OCI-LY1 (cell line): ENCODE data around the gene INKA2.

ENCODE experiments used
- EZH2 ChIP-seq: fragments of 200-600 bp; sonication (generic), shearing (Covaris generic); IDR thresholded peaks from 2 replicates; pipeline ENCODE4 v1.8.0; 2017; ENCODE audit warnings: borderline replicate concordance, mixed run types, mild to moderate bottlenecking, antibody characterized with exemption, low read length, moderate library complexity, mixed read lengths
- TF ChIP-seq, protein P1 (sequence below): fragments of 200-600 bp; sonication (generic), shearing (Covaris generic); IDR thresholded peaks from 2 replicates; pipeline ENCODE4 v1.5.1; 2017; ENCODE audit warnings: mild to moderate bottlenecking, antibody characterized with exemption, low read length, moderate library complexity, mixed read lengths

DNA sequence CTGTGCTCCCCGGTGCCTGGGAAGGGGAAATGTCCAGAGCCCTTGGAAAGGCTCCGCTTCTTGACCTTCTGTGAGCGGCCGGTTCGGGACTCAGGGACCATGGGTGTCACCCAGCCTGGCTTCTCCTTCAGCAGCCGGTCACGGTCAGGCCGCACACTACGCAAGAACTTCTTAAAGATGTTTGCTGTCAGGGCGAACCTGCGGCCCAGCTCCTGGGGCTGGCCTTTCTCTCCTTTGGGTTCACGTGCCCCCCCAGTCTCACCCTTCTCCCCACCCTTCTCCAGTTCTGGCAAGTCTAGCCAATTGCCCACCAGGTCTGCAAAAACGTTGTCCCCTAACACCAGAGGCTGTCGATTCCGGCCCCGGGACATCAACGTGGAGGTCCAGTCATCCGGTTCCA lies 12.1 kb downstream of the INKA2 start:
- TF ChIP-seq, protein P1, sequence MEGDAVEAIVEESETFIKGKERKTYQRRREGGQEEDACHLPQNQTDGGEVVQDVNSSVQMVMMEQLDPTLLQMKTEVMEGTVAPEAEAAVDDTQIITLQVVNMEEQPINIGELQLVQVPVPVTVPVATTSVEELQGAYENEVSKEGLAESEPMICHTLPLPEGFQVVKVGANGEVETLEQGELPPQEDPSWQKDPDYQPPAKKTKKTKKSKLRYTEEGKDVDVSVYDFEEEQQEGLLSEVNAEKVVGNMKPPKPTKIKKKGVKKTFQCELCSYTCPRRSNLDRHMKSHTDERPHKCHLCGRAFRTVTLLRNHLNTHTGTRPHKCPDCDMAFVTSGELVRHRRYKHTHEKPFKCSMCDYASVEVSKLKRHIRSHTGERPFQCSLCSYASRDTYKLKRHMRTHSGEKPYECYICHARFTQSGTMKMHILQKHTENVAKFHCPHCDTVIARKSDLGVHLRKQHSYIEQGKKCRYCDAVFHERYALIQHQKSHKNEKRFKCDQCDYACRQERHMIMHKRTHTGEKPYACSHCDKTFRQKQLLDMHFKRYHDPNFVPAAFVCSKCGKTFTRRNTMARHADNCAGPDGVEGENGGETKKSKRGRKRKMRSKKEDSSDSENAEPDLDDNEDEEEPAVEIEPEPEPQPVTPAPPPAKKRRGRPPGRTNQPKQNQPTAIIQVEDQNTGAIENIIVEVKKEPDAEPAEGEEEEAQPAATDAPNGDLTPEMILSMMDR = no peak
- no peak for TF ChIP-seq EZH2
